Islet precursor cell (in vitro differentiated cells): Measurements from ENCODE around the gene RNU5B-1.

Experiments
- DNase-seq: peaks from one replicate; pipeline ENCODE4 v3.0.0-alpha.2; 2018

RNU5B-1 gene

DNA sequence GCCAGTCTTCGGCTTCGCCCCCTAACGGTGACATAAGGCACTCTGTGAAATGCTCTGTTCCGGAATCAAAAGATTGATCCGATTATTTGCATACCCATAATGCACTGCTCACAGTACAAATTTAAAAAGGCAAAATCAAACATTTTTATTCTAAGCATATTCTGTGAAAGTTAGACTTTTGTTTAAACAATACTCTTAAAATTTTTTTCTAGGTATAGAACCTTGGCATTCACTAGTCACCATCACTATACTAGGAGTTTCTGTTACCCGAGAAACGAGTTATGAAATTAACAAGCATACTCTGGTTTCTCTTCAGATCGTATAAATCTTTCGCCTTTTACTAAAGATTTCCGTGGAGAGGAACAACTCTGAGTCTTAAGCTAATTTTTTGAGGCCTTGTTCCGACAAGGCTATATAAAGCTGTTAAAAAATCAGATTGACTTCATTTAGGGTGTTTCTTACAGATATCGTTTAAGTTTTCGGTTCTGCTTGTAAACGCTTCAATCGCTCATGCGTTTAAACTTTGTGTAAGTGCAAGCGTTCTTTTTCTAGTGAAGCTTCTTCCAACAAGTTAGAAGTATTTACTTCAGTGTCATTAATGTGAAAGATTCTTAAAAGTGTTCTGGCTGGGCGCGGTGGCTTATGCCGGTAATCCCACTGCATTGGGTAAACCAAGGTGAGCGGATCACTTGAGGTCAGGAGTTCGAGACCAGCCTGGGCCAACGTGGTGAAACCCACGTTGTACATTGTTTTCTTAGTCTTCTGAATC lies at the start of gene RNU5B-1:
Gene RNU5B-1 (plus strand): TSS at position 297 of the 769 bp plus-strand sequence.
- DNase-seq, result peak; percentile 96

DNA sequence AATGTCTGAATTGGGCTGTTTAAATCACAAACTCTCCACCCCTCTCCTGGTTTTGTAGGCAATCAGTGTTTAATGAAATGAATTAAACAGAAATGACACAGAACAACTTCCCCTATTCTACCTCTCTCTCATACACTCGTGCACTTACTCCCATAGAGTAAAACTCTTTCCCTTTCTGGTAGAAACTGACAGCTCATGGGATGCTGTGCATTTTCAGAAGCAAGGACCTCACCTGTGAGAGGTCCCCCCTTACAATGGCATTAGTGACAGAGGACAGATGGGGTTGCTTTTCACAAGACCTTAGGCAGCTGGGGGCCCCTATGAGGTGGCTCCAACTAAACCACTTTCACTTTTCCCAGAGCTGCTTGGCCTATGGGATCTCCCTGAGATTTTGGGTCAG lies 49.7 kb upstream of the RNU5B-1 start:
- no peak for DNase-seq

DNA sequence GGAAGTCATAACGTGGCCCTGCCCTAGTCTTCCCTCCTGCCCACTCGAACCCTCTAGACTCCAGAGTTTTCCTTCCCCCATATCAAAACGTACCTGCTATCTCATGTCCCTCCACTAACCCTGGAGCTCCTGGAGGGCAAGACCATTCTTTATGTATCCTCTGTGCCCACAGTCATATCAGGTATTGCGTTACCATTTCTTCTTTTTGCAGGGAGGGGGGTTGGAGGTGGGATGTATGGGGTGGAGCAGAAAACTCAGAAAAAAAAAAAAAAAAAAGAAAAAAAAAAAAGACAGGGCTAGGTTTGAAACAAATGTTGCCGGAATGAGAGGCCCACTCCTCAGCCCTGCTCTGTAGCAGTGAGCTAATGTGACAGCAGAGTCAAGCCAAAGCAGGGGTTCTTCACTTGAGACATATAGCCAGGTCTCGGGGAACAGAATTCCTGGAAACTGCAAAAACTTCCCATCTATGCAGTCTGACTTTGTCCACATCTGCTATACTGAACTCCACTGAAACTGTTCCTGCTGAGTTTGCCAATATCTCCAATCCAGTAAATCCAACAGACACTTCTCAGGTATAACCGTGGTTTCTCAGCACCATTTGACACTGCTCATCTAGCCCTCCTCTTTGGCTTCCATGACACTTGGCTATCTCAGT lies 48.9 kb upstream of the RNU5B-1 start:
- DNase-seq, result no peak

DNA sequence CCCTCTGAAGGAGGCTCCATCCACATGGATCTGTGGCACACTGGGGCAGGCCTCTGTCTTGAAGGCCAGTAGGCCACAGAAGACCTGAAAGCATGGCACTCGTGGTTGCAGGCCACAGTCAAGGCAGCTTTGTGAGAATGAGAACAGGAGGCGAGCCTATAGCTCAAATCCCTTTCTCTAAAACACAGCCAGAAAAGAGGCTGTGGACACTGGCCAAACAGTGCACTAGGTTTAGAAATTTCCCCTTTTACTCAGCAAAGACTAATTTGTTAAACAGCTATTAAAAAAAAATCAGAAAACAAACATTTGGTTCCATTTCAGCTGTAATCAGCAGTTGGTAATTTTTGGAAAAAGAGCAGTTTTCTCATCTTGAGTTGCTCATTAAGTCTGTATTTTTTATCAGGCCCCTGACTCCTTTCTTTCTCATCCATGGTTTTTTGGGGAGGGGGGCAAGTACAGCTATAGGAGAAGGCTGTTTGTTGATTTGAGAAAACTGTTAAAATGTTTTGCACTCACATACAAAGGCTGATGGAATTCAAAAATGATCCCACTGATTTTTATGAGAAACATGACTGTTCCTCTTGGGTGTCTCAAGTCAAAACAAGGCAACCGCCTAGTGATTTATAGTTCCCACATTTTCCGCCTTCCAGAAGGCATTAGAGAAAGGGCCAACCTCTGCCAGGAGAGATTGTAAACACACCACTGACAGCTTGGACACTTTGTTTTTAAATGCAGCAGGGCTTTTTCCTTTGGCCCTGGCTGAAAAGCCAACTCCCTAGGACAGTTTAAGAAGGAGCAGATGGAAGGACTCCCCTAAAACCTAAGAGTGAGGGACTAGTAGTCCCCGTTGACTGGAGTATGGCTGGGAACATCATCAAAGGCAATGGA lies 45.9 kb upstream of the RNU5B-1 start:
- no peak for DNase-seq

DNA sequence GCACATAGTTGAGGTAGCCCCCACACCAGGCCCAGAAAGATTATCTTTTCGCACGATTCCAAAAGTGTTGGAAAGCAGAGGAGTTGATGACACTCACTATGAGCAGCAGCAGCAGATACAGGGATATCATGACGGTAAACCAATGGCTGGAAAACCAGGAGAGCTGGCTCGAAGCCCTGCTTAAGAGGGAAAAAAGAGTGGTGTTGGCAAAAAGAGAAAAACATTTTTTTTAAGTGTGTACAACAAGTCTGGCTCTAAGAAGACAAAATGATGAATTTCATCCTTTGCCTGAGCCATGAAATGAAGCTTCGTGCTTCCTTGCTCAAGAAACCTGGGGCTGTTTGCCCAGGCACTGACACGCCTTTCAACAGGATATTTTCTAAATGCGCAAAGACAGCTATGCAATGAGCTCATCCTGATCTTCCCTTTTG lies 45.1 kb upstream of the RNU5B-1 start:
- peak; percentile 11 for DNase-seq

DNA sequence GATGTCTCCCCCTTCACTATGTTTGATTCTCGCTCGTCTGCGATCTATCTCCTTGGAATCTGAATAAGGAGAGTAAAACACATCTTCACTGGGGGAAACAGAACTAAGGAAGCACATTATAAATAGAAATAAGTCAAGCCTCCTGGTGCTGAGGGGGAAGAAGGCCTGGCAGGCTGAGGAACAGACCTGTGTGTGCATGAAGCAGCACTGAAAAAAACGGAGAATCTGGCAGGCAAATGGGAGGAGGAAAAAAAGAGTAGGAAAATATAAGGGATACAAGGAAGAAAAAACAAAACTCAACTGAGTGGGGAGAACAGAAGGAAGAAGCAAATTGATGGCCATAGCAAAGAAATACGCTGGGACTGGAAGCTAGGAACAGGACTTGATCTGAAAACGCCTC lies 43.5 kb upstream of the RNU5B-1 start:
- DNase-seq, result no peak

DNA sequence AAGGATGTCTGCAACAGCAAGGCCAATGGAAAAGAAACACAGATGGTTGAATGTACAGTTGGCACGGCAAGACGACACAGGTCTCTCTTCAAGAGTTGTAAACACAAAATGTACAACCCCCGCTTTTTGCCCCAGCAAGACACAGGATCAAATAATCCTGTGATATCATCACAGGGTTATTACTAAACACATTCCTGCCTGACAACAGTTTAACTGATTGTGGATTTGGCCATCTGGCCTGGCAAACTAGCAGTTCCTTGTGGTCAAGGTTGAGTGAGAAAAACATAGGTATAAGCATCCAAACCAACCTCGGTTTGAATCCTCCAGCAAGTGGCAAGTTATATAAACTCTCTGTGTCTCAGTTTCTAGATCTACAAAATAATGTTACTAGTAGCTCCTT lies 41.2 kb upstream of the RNU5B-1 start:
- no peak for DNase-seq

GRCh38 chr15:65264863-65265430 lies 39.5 kb upstream of the RNU5B-1 start:
- peak; percentile 57 for DNase-seq

DNA sequence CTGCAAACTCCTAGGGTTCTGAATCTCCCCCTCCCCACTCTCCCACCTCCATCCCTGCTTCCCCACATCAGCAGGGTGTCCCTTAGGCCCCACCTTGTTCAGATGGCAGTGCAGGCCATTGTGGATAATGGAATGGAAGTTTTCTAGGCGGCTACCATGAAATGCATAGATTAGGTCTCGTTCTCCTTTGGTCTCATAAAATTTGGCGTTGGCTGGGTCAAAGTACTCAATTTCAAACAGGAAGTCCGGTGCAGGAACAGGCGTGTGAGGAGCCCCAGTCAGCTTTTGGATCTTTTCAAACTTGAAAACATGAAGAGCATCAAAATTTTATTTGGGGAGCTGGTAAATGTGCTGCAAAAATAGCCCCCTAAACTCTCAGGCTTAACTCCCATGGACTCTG lies 38.0 kb upstream of the RNU5B-1 start:
- DNase-seq, result no peak

DNA sequence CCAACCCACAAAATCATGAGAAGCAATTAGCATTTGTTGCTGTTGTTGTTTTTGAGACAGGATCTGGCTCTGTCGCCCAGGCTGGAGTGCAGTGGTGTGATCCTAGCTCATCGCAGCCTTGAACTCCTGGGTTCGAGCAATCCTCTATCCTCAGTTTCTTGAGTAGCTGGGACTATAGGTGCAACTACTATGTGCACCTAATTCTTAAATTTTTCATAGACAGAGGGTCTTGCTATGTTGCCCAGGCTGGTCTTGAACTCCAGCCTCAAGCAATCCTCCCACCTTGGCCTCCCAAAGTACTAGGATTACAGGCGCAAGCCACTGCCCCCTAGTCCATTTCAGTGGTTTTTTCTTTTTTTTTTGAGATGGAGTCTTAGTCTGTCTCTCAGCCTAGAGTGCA lies 36.1 kb upstream of the RNU5B-1 start:
- DNase-seq, result no peak

GRCh38 chr15:65270811-65271545 lies 33.5 kb upstream of the RNU5B-1 start:
- DNase-seq, result peak; percentile 91

- DNase-seq, result no peak
Observed at GRCh38 chr15:65275104-65275727, 29.3 kb upstream of the RNU5B-1 start.

GRCh38 chr15:65275728-65276126 lies 28.8 kb upstream of the RNU5B-1 start:
- peak; percentile 66 for DNase-seq

GRCh38 chr15:65277015-65277414 lies 27.5 kb upstream of the RNU5B-1 start:
- no peak for DNase-seq

DNA sequence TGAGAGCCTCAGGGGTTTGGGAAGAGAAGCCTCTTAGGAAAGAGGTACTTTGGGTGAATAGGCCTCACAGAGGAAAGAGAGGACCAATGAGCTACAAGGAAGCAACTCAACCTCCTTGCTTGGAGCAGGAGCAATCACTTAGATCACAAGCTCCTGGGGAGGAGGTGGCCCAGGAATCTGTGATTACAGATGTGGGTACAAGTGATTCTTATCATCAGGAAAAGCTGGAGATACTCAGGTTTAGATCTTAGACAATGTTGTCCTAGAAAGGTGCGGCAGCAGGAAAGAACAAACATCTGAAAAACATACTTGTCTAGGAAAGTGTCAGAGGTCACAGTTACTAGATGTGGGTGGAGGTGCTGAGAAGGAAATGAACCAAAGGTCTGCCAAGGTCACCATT lies 26.0 kb upstream of the RNU5B-1 start:
- no peak for DNase-seq

DNA sequence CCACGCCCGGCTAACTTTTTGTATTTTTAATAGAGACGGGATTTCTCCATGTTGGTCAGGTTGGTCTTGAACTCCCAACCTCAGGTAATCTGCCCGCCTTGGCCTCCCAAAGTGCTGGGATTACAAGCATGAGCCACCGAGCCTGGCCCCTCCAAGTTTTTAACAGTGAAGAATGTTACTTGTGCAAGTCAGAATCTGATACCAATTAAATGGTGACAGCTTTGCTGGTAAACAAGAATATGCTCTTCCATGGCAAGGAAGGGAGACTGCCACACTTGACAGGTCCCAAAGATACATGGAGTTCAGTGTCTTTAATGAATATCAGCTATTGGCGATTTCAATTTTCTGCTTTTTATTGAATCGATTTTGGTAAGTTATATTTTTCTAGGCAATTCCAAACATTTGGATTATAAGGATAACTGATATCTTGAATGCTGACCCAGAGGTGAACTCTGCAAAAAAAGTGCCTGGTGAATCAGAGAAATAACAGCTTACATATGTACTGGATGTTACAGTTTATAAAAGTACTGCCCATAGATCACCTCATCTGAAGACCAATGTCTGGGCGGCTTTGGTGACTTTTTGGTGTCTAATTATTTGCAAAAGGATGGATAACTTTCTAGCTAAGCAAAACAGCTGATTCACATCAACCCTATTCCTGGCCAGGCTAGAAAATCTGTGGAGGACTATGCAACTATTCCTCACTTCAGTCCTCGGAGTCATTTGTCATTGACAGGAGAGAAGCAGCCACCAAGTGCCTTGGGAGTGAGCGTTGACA lies 19.0 kb upstream of the RNU5B-1 start:
- DNase-seq, result no peak

- peak; percentile 85 for DNase-seq
Observed at GRCh38 chr15:65286069-65286703, 18.3 kb upstream of the RNU5B-1 start.

GRCh38 chr15:65286704-65287519 lies 17.6 kb upstream of the RNU5B-1 start, which contains the start of gene PARP16:
Gene PARP16 (minus strand): TSS chr15:65286883. CDS start chr15:65286426, 457 bp downstream.
- peak; percentile 97 for DNase-seq

GRCh38 chr15:65287520-65287855 lies 17.0 kb upstream of the RNU5B-1 start:
- DNase-seq, result no peak
